Kidney glomerular epithelial cell (primary cell): ENCODE measurements around the gene KCNK5.

Source experiments
- DNase-seq: peaks from one replicate; lab custom pipeline; 2025; lab: John Stamatoyannopoulos, UW

KCNK5 gene, protein sequence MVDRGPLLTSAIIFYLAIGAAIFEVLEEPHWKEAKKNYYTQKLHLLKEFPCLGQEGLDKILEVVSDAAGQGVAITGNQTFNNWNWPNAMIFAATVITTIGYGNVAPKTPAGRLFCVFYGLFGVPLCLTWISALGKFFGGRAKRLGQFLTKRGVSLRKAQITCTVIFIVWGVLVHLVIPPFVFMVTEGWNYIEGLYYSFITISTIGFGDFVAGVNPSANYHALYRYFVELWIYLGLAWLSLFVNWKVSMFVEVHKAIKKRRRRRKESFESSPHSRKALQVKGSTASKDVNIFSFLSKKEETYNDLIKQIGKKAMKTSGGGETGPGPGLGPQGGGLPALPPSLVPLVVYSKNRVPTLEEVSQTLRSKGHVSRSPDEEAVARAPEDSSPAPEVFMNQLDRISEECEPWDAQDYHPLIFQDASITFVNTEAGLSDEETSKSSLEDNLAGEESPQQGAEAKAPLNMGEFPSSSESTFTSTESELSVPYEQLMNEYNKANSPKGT

GRCh38 chr6:39228992-39229767 is at the start of gene KCNK5:
Gene KCNK5, minus strand, starts transcription at chr6:39229475. Its CDS starts 364 bp downstream, at chr6:39229111.
- peak; percentile 25 for DNase-seq

- DNase-seq = no peak
Observed at GRCh38 chr6:39276379-39276995, 47.2 kb upstream of the KCNK5 start.

GRCh38 chr6:39274903-39275302 is 45.6 kb upstream of the KCNK5 start:
- DNase-seq = no peak

GRCh38 chr6:39274471-39274870 is 45.2 kb upstream of the KCNK5 start:
- no peak for DNase-seq

DNA sequence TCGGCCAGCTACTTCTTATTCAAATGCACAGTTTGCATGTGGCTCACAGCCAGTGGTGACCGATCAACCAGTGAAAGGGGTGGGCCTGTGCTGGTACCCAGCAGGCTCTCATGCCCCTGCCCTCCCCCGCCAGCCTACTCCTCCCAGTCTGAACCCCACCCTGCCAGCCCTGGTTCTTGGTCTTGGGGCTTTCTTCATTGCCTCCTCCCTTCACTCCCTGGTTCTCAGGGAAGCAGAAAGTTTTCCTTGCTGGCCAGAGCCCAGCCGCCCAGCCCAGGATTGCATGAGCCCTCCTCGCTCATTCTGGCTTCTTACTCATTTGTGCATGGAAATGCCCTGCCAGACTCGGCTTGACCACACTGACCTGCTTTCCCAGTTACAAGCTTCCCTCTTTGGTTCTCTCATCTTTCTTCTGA is 44.1 kb upstream of the KCNK5 start:
- DNase-seq = peak; percentile 43

GRCh38 chr6:39269961-39270360 is 40.7 kb upstream of the KCNK5 start:
- DNase-seq = no peak

DNA sequence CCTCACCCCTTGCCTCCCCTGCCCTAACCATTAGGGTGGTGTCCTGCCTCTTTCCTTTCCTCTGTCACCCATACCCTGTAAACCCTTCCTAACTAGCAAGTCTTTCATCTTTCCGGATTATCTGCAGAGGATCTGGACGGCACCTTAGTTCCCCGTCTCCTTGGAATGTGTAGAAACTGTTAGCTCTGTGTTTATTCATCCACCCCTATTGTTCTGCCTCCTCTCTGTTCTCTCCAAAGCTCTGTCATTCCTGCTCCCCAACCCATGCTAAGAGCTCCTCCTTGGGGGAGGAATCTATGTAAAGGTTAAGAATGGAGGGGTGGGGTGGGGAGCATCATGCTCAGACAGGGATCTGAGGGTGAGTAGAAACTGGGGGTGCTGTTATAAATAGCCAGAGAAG is 39.4 kb upstream of the KCNK5 start:
- no peak for DNase-seq

DNA sequence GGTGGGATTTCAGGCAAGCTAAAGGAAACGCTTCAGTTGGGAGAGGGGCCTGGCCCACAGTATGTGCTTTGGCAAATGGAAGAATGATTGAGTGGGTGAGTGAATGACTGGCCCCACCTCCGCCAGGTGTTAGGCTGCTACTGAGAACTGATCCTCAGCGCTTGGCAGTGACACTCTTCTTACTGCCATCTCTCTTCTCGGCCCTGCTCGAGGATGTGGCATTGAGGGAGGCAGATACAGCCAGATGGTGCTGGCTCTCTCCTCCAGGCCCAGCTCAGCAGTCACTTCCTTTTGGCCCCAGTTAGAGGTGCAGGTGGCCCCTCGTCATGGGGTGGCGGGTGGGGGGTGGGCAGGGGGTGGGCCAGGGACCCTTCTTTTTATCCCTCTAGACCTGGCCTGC is 38.9 kb upstream of the KCNK5 start:
- no peak for DNase-seq

DNA sequence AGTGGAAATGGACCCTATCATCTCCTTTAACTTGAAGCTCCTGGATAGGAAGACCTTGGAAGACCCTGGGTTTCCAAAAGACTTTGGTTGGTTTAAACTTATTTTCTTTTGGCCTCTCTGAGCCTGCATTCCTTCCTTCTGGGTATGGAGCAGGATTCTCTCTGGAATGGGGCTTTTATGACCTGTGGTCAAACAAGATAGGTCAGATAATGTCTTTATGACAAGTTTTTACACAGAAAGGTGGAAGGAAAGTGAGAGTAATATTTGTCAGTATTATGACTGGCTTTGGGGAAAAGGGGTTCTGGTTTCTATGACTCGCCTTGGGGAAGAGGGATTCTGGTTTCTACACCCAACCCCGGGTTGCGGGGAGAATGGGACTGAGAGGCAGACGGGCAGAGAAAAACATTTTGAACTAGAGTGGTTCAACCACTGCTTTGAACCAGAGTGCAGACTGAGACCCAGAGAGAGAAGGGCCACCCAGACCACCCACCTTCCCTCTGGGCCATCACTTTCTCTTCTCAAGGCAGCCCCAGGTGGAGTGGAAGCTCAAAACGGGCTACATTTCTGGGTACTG is 37.6 kb upstream of the KCNK5 start:
- DNase-seq = no peak

- no peak for DNase-seq
Observed at GRCh38 chr6:39266375-39266774, 37.1 kb upstream of the KCNK5 start.

- DNase-seq = no peak
Observed at GRCh38 chr6:39263303-39264037, 34.2 kb upstream of the KCNK5 start.

GRCh38 chr6:39261751-39262150 is 32.5 kb upstream of the KCNK5 start:
- DNase-seq = no peak

DNA sequence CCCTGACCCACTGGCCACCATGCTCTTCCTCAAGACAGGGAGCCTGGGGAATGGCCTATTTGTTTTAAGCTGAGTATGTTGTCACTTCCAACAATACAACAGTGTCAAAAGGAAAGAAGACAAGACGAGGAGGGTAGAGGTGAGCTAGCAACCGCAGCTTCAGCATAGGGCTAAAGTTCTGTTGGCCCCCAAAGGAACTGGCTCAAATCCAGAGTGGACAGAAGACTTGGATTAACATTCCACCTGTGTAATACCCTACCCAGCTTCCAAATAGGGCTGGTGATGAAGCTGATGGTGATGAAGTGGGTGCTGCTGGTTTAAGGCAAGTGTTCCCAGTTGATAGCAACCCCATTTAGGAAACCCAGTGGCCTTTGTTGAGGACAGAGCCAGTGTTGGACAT is 31.7 kb upstream of the KCNK5 start:
- DNase-seq = no peak

DNA sequence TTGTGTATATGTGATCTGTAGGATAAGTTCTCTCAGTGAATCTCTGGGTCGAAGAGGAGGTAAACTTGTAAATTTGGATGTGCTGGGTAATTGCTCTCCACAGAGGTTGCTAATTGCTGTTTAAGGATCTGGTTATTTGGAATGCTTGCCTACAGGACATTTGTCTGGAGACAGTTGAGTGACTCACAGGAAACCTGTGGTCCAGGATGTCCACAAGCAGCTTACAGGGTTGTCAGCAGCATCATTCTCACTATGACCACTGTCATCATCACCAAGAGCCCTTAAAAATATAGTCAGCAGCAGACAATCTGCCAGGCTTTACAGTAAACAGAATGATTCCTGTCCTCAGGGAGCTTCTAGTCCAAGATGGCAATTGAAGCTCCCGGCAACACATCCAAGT is 31.2 kb upstream of the KCNK5 start:
- no peak for DNase-seq

GRCh38 chr6:39256294-39256940 is 27.1 kb upstream of the KCNK5 start:
- DNase-seq = no peak

- no peak for DNase-seq
Observed at GRCh38 chr6:39254999-39255535, 25.8 kb upstream of the KCNK5 start.

- DNase-seq = peak; percentile 44
Observed at GRCh38 chr6:39251406-39251805, 22.1 kb upstream of the KCNK5 start.

- no peak for DNase-seq
Observed at GRCh38 chr6:39250507-39250906, 21.2 kb upstream of the KCNK5 start.

DNA sequence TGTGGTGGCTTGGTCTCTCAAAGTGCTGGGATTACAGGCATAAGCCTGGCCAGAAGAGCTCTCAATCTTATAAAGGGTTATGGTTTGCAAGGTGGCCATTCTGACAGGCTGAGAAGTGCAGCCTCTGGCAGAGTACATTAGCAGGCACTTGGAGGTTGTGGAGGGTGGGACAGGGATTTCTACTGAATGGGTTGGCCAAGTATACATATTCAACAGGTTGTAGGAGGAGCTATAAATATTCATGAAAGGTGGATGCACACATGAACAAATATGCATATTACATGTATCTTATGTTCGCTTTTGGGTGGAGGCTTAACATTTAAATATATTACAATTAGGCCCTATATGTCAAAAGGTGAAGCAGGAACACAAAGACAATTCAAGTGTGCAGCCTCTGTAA is 20.0 kb upstream of the KCNK5 start:
- no peak for DNase-seq

DNA sequence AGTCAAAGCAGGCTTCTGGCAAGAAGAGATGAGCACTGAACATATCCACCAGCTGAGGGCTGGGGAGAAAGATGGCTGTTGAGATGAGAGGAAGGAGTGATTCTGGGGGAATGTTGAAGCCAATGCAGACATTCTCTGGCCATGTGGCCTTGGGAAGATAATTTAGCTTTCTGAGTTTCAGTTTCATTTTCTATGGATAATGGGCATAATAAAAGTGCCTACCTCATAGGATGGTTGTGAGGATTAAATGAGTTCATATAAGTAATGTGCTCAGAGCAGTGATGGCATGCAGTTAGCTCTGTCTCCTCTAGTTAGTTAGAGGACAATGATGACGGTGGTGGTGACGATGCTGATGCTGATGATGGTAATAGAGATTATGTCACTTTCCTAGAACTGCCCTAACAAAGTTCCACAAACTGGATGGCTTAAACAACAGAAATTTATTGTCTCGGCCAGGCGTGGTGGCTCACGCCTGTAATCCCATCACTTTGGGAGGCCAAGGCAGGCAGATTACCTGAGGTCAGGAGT is 18.5 kb upstream of the KCNK5 start:
- DNase-seq = no peak

DNA sequence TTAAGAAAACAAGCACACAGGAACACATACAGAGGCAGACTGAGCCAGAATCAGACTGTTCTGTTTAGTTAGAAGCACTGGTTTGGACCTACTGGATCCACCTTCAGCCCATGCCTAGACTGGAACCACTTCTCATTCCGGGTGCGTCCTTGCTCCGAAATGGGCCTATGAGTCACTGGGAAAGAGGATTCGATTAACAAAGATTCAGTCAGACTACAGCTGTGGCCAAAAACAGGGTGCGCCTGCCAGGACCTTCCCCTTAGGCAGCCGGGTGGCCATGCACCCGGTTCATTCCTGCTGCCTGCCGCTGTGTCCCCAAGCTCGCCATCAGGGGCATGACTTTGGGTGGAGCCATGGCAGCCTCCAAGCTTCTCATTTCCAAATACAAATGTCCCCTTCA is 14.5 kb upstream of the KCNK5 start:
- DNase-seq = no peak
